Trophoblast cell (in vitro differentiated cells and primary cell): ENCODE data around the gene VAV3.

Experiments used
- DNase-seq, 2 donors: peaks; one replicate each; pipeline ENCODE4 v3.0.0-alpha.2; 2016
- H2AFZ ChIP-seq: 2 replicates; pipeline ENCODE4 v1.6.1; 2013; ENCODE audit warnings: low read length, moderate library complexity, mild to moderate bottlenecking; ENCODE audit not compliant: insufficient read depth, poor library complexity
- H2AK5ac ChIP-seq: 2 replicates; pipeline ENCODE4 v1.6.1; 2013; ENCODE audit warnings: mild to moderate bottlenecking, low read length
- H2BK120ac ChIP-seq: 2 replicates; pipeline ENCODE4 v1.6.1; 2013; ENCODE audit warnings: low read length, mild to moderate bottlenecking, moderate library complexity; ENCODE audit not compliant: insufficient read depth, poor library complexity
- H2BK12ac ChIP-seq: 2 replicates; pipeline ENCODE4 v1.6.1; 2013; ENCODE audit warnings: mild to moderate bottlenecking, low read length, moderate library complexity
- H2BK5ac ChIP-seq: 2 replicates; pipeline ENCODE4 v1.6.1; 2013; ENCODE audit warnings: low read length, low read depth, moderate library complexity, mild to moderate bottlenecking; ENCODE audit not compliant: poor library complexity
- H3K14ac ChIP-seq: 2 replicates; pipeline ENCODE4 v1.6.1; 2013; ENCODE audit warnings: mild to moderate bottlenecking, low read length
- H3K18ac ChIP-seq: 2 replicates; pipeline ENCODE4 v1.6.1; 2013; ENCODE audit warnings: mild to moderate bottlenecking, low read length
- H3K23ac ChIP-seq: 2 replicates; pipeline ENCODE4 v1.6.1; 2013; ENCODE audit warnings: low read length
- H3K27ac ChIP-seq: 2 replicates; pipeline ENCODE4 v1.5.1; 2013; ENCODE audit warnings: low read depth, mild to moderate bottlenecking, inconsistent platforms, low read length, moderate library complexity
- H3K27me3 ChIP-seq: 2 replicates; pipeline ENCODE4 v1.6.1; 2013; ENCODE audit warnings: inconsistent platforms, mild to moderate bottlenecking, low read length, moderate library complexity; ENCODE audit not compliant: insufficient read depth
- H3K36me3 ChIP-seq, 2 experiments: 1 replicate in 1 of 2; 2 replicates in 1 of 2; pipeline ENCODE4 v1.6.1; 2013; ENCODE audit warnings: low read length in 2 of 2, mild to moderate bottlenecking in 2 of 2, moderate library complexity in 1 of 2; ENCODE audit not compliant: insufficient read depth in 2 of 2, control insufficient read depth in 1 of 2
- H3K4ac ChIP-seq: 2 replicates; pipeline ENCODE4 v1.6.1; 2013; ENCODE audit warnings: low read depth, mild to moderate bottlenecking, low read length, moderate library complexity
- H3K4me1 ChIP-seq, 2 experiments: 1 replicate in 1 of 2; 2 replicates in 1 of 2; pipeline ENCODE4 v1.6.1; 2013; ENCODE audit warnings: low read length in 2 of 2, mild to moderate bottlenecking in 2 of 2, moderate library complexity in 1 of 2; ENCODE audit not compliant: insufficient read depth in 2 of 2, control insufficient read depth in 1 of 2
- H3K4me2 ChIP-seq: 2 replicates; pipeline ENCODE4 v1.6.1; 2013; ENCODE audit warnings: inconsistent platforms, mild to moderate bottlenecking, low read length, moderate library complexity
- H3K4me3 ChIP-seq: 2 replicates; pipeline ENCODE4 v1.5.1; 2013; ENCODE audit warnings: mild to moderate bottlenecking, low read depth, low read length, inconsistent platforms
- H3K79me1 ChIP-seq: one replicate; pipeline ENCODE4 v1.6.1; 2013; ENCODE audit warnings: low read length
- H3K79me2 ChIP-seq: 2 replicates; pipeline ENCODE4 v1.6.1; 2013; ENCODE audit warnings: low read length, mild to moderate bottlenecking; ENCODE audit not compliant: control insufficient read depth, insufficient read depth, poor library complexity
- H3K9ac ChIP-seq: 2 replicates; pipeline ENCODE4 v1.6.1; 2013; ENCODE audit warnings: mild to moderate bottlenecking, low read length
- H3K9me3 ChIP-seq: 2 replicates; pipeline ENCODE4 v1.6.1; 2013; ENCODE audit warnings: low read depth, mild to moderate bottlenecking, control low read depth, inconsistent platforms, low read length; ENCODE audit not compliant: insufficient read depth
- H4K12ac ChIP-seq: 2 replicates; pipeline ENCODE4 v1.6.1; 2013; ENCODE audit warnings: low read depth, mild to moderate bottlenecking, low read length, moderate library complexity
- H4K8ac ChIP-seq: 2 replicates; pipeline ENCODE4 v1.6.1; 2013; ENCODE audit warnings: low read depth, mild to moderate bottlenecking, low read length, moderate library complexity
- H4K91ac ChIP-seq: one replicate; pipeline ENCODE4 v1.6.1; 2013; ENCODE audit warnings: low read depth, mild to moderate bottlenecking, low read length, moderate library complexity
- WGBS: extraction: QIAGEN DNeasy Blood & Tissue Kit; methylation state at CpG from one replicate; pipeline ENCODE4 v1.1.7; 2013; ENCODE audit warnings: missing lambda C conversion rate; ENCODE audit not compliant: insufficient read length, insufficient coverage; ENCODE audit errors: extremely low coverage; 5-methylcytosine and 5-hydroxymethylcytosine counted together

VAV3 gene

GRCh38 chr1:107557095-107557494 is 407.9 kb downstream of the VAV3 start:
- Histone ChIP-seq H3K27me3 (no peaks in the 10 kb centered on the region), H3K79me2 (no peaks in the 10 kb centered on the region), H4K8ac (no peak overlapping the region), H3K36me3 (no peaks in the 10 kb centered on the region), H2AK5ac (no peak overlapping the region), H3K4me1 (no peaks in the 10 kb centered on the region), H3K9me3 (no peaks in the 10 kb centered on the region), H2AFZ (no peak overlapping the region), H4K12ac (no peak overlapping the region), H3K79me1 (no peaks in the 10 kb centered on the region), H3K4ac (no peak overlapping the region), H2BK12ac (no peak overlapping the region), H3K9ac (no peak overlapping the region), H3K27ac (no peak overlapping the region), H4K91ac (no peak overlapping the region), H3K18ac (no peak overlapping the region), H3K4me3 (no peak overlapping the region), H3K14ac (no peak overlapping the region), H3K4me2 (no peak overlapping the region), H2BK120ac (no peak overlapping the region), H2BK5ac (no peak overlapping the region), H3K23ac (no peak overlapping the region)
- DNase-seq = no peak
- no CpG with 5 or more reads among the region's 2 CpGs for WGBS

- H3K9me3 ChIP-seq = no peaks in the 10 kb centered on the region
- no peak overlapping the region for H3K18ac ChIP-seq
- no peaks in the 10 kb centered on the region for H3K79me2 ChIP-seq
- H3K36me3 ChIP-seq = no peaks in the 10 kb centered on the region
- H3K4ac ChIP-seq = no peak overlapping the region
- H3K23ac ChIP-seq = no peak overlapping the region
- H2AFZ ChIP-seq = no peak overlapping the region
- H4K12ac ChIP-seq = no peak overlapping the region
- H3K9ac ChIP-seq = no peak overlapping the region
- no peak overlapping the region for H3K27ac ChIP-seq
- no peaks in the 10 kb centered on the region for H3K4me1 ChIP-seq
- DNase-seq = no peak
- H2BK5ac ChIP-seq = no peak overlapping the region
- H4K8ac ChIP-seq = no peak overlapping the region
- no peak overlapping the region for H4K91ac ChIP-seq
- no peak overlapping the region for H2AK5ac ChIP-seq
- H3K27me3 ChIP-seq = no peaks in the 10 kb centered on the region
- no peak overlapping the region for H2BK120ac ChIP-seq
- no peak overlapping the region for H3K4me3 ChIP-seq
- no peak overlapping the region for H3K4me2 ChIP-seq
- H3K14ac ChIP-seq = no peak overlapping the region
- H2BK12ac ChIP-seq = no peak overlapping the region
- H3K79me1 ChIP-seq = no peaks in the 10 kb centered on the region
Measured at GRCh38 chr1:107555578-107555977, 409.4 kb downstream of the VAV3 start.

- H3K4me3 ChIP-seq = no peak overlapping the region
- no peaks in the 10 kb centered on the region for H3K27me3 ChIP-seq
- H2BK5ac ChIP-seq = no peak overlapping the region
- no peaks in the 10 kb centered on the region for H3K79me2 ChIP-seq
- WGBS = no CpG with 5 or more reads among the region's 1 CpG
- no peak overlapping the region for H4K91ac ChIP-seq
- H3K4me2 ChIP-seq = no peak overlapping the region
- no peak overlapping the region for H3K18ac ChIP-seq
- no peak overlapping the region for H3K4ac ChIP-seq
- H2BK120ac ChIP-seq = no peak overlapping the region
- H2AK5ac ChIP-seq = no peak overlapping the region
- H3K9ac ChIP-seq = no peak overlapping the region
- no peak overlapping the region for H3K23ac ChIP-seq
- H2AFZ ChIP-seq = no peak overlapping the region
- no peaks in the 10 kb centered on the region for H3K36me3 ChIP-seq
- no peak overlapping the region for H3K27ac ChIP-seq
- H4K12ac ChIP-seq = no peak overlapping the region
- H4K8ac ChIP-seq = no peak overlapping the region
- no peak overlapping the region for H3K14ac ChIP-seq
- no peaks in the 10 kb centered on the region for H3K79me1 ChIP-seq
- no peaks in the 10 kb centered on the region for H3K9me3 ChIP-seq
- no peak for DNase-seq
- H3K4me1 ChIP-seq = no peaks in the 10 kb centered on the region
- H2BK12ac ChIP-seq = no peak overlapping the region
Measured at GRCh38 chr1:107552781-107553180, 412.2 kb downstream of the VAV3 start.

GRCh38 chr1:107551456-107551855 is 413.5 kb downstream of the VAV3 start:
- no peak overlapping the region for H4K91ac ChIP-seq
- H2BK120ac ChIP-seq = no peak overlapping the region
- no peak overlapping the region for H4K8ac ChIP-seq
- no peak overlapping the region for H3K4ac ChIP-seq
- H3K27ac ChIP-seq = no peak overlapping the region
- H2AK5ac ChIP-seq = no peak overlapping the region
- no peaks in the 10 kb centered on the region for H3K4me1 ChIP-seq
- no peak overlapping the region for H2AFZ ChIP-seq
- H3K27me3 ChIP-seq = no peaks in the 10 kb centered on the region
- WGBS = no CpG with 5 or more reads among the region's 1 CpG
- H3K9ac ChIP-seq = no peak overlapping the region
- no peak overlapping the region for H3K14ac ChIP-seq
- DNase-seq = no peak
- H3K79me2 ChIP-seq = no peaks in the 10 kb centered on the region
- H2BK12ac ChIP-seq = no peak overlapping the region
- no peak overlapping the region for H2BK5ac ChIP-seq
- no peaks in the 10 kb centered on the region for H3K9me3 ChIP-seq
- no peak overlapping the region for H3K4me2 ChIP-seq
- H4K12ac ChIP-seq = no peak overlapping the region
- H3K18ac ChIP-seq = no peak overlapping the region
- H3K36me3 ChIP-seq = no peaks in the 10 kb centered on the region
- no peak overlapping the region for H3K23ac ChIP-seq
- H3K4me3 ChIP-seq = no peak overlapping the region
- H3K79me1 ChIP-seq = no peaks in the 10 kb centered on the region
